Left cardiac atrium (tissue), 4 donors: ENCODE results near the gene COG7. TPM values are rescaled to one million over a fixed set of nuclear protein-coding genes. Genes with fewer than 3 reads are reported as not detected.
"Not testable (repeated sequence)": the region's sequence is repeated elsewhere in the genome, so short reads cannot be mapped to it uniquely, and the experiment has no call there.

Source experiments
- ATAC-seq, 2 donors: fragments of 200-7000 bp; cut with Tn5 transposase; one replicate each; pipeline ENCODE4 v1.9.1; 2020; ENCODE audit warnings: mild to moderate bottlenecking in 2 of 2, moderate library complexity in 2 of 2
- DNase-seq: peaks from one replicate; pipeline ENCODE4 v3.0.0-alpha.2; 2020
- intact Hi-C, 2 donors: fragments of 100-400 bp; cut with DNase I; formaldehyde crosslinking; loops; one replicate each; pipeline versions ENCODE4 v1.14.1 to v1.15.1; 2022 to 2023
- total RNA-seq, 2 donors: library from RNA; stranded (reverse); fragmentation: NEBNext Ultra II Directional; extraction: Animal tissue kit (Norgen Biotek cat#: 25700); gene quantifications; one replicate each; pipeline ENCODE4 v1.2.1, GENCODE V29; 2021
- donor health status: DM: no; HTN: yes; CAD: no.
- donor health status: DM: no; HTN: yes; CAD: no; lungs with severe emphysema.
- donor health status: DM: yes; HTN: yes; CAD: no.
- donor health status: Dilated cardiomyopathy.

Gene COG7
- total RNA-seq, 2 donors from 2014 or later, result 11.3 TPM

GRCh38 chr16:23373436-23374219 is 79.4 kb downstream of the COG7 start:
- intact Hi-C loops, result no loop called here
- DNase-seq (no peak), ATAC-seq (no peak)

- DNase-seq (no peak), ATAC-seq (no peak)
- intact Hi-C loops, result no loop called here
These were observed 81.6 kb downstream of the COG7 start for GRCh38 chr16:23371368-23371767.

GRCh38 chr16:23369416-23369815 is 83.6 kb downstream of the COG7 start:
- no peak for DNase-seq
- ATAC-seq, result no peak
- intact Hi-C loops, result no loop called here

- ATAC-seq, result no peak
- no peak for DNase-seq
- intact Hi-C loops, result no loop called here
These were observed 84.5 kb downstream of the COG7 start for GRCh38 chr16:23368469-23368868.

GRCh38 chr16:23367988-23368387 is 85.0 kb downstream of the COG7 start:
- intact Hi-C loops, result no loop called here
- DNase-seq (no peak), ATAC-seq (no peak)

GRCh38 chr16:23367564-23367963 is 85.4 kb downstream of the COG7 start:
- intact Hi-C loops, result no loop called here
- ATAC-seq (no peak), DNase-seq (no peak)

GRCh38 chr16:23366341-23366740 is 86.6 kb downstream of the COG7 start:
- intact Hi-C loops, ATAC-seq, DNase-seq: not testable (repeated sequence)

- intact Hi-C loops, result no loop called here
- DNase-seq (no peak), ATAC-seq (no peak)
These were observed 87.3 kb downstream of the COG7 start for GRCh38 chr16:23365602-23366240.

- DNase-seq, result no peak
- ATAC-seq, result peak; percentile 44 to 65
- intact Hi-C loops, result no loop called here
These were observed 90.3 kb downstream of the COG7 start for GRCh38 chr16:23362460-23363317.

- DNase-seq, result no peak
- no peak for ATAC-seq
- intact Hi-C loops, result no loop called here
These were observed 93.8 kb downstream of the COG7 start for GRCh38 chr16:23359092-23359760.

GRCh38 chr16:23357761-23358290 is 95.2 kb downstream of the COG7 start:
- DNase-seq (no peak), ATAC-seq (no peak)
- intact Hi-C loops, result no loop called here

GRCh38 chr16:23356941-23357340 is 96.0 kb downstream of the COG7 start:
- DNase-seq, result no peak
- intact Hi-C loops, result no loop called here
- ATAC-seq, result no peak

GRCh38 chr16:23355106-23355670 is 97.8 kb downstream of the COG7 start:
- intact Hi-C loops, result no loop called here
- DNase-seq, result no peak
- ATAC-seq, result no peak

- intact Hi-C loops, result no loop called here
- DNase-seq (no peak), ATAC-seq (no peak)
These were observed 98.7 kb downstream of the COG7 start for GRCh38 chr16:23354246-23354645.

- no peak for ATAC-seq
- intact Hi-C loops, result no loop called here
- no peak for DNase-seq
These were observed 99.5 kb downstream of the COG7 start for GRCh38 chr16:23353440-23353839.

GRCh38 chr16:23351360-23351759 is 101.6 kb downstream of the COG7 start:
- intact Hi-C loops, result no loop called here
- ATAC-seq, result no peak
- no peak for DNase-seq

GRCh38 chr16:23348579-23349469 is 104.2 kb downstream of the COG7 start:
- ATAC-seq (no peak), DNase-seq (no peak)
- intact Hi-C loops, result no loop called here

GRCh38 chr16:23345237-23345636 is 107.8 kb downstream of the COG7 start:
- ATAC-seq, result no peak
- DNase-seq, result no peak
- intact Hi-C loops, result no loop called here
